GM10847 (cell line): ENCODE data around the gene EPB41L2.

ENCODE experiments used
- POLR2A ChIP-seq: IDR thresholded peaks from 2 replicates; pipeline ENCODE4 v1.6.1; 2011; ENCODE audit not compliant: insufficient read length; ENCODE audit errors: extremely low read depth

Gene EPB41L2

GRCh38 chr6:130964289-130964688 is 98.8 kb downstream of the EPB41L2 start:
- no peak for TF ChIP-seq POLR2A

- TF ChIP-seq POLR2A: no peak
These were observed 100.1 kb downstream of the EPB41L2 start for GRCh38 chr6:130962966-130963365.

- no peak for TF ChIP-seq POLR2A
These were observed 101.9 kb downstream of the EPB41L2 start for GRCh38 chr6:130961148-130961547.

GRCh38 chr6:130959951-130960350 is 103.1 kb downstream of the EPB41L2 start:
- no peak for TF ChIP-seq POLR2A

GRCh38 chr6:130958468-130958867 is 104.6 kb downstream of the EPB41L2 start:
- no peak for TF ChIP-seq POLR2A

GRCh38 chr6:130955755-130956154 is 107.3 kb downstream of the EPB41L2 start:
- no peak for TF ChIP-seq POLR2A

- TF ChIP-seq POLR2A: no peak
These were observed 113.5 kb downstream of the EPB41L2 start for GRCh38 chr6:130949553-130949952.

GRCh38 chr6:130947464-130947863 is 115.6 kb downstream of the EPB41L2 start:
- no peak for TF ChIP-seq POLR2A

GRCh38 chr6:130946076-130946475 is 117.0 kb downstream of the EPB41L2 start:
- no peak for TF ChIP-seq POLR2A

- no peak for TF ChIP-seq POLR2A
These were observed 117.6 kb downstream of the EPB41L2 start for GRCh38 chr6:130945401-130945919.

GRCh38 chr6:130944486-130944885 is 118.6 kb downstream of the EPB41L2 start:
- no peak for TF ChIP-seq POLR2A

- no peak for TF ChIP-seq POLR2A
These were observed 119.3 kb downstream of the EPB41L2 start for GRCh38 chr6:130943738-130944137.

- no peak for TF ChIP-seq POLR2A
These were observed 125.0 kb downstream of the EPB41L2 start for GRCh38 chr6:130937942-130938604.

GRCh38 chr6:130936933-130937332 is 126.1 kb downstream of the EPB41L2 start:
- TF ChIP-seq POLR2A: no peak

- no peak for TF ChIP-seq POLR2A
These were observed 127.1 kb downstream of the EPB41L2 start for GRCh38 chr6:130935978-130936377.

GRCh38 chr6:130934848-130935585 is 128.0 kb downstream of the EPB41L2 start:
- TF ChIP-seq POLR2A: no peak
